ENCODE measurements around the gene CPTP.

CPTP gene

DNA sequence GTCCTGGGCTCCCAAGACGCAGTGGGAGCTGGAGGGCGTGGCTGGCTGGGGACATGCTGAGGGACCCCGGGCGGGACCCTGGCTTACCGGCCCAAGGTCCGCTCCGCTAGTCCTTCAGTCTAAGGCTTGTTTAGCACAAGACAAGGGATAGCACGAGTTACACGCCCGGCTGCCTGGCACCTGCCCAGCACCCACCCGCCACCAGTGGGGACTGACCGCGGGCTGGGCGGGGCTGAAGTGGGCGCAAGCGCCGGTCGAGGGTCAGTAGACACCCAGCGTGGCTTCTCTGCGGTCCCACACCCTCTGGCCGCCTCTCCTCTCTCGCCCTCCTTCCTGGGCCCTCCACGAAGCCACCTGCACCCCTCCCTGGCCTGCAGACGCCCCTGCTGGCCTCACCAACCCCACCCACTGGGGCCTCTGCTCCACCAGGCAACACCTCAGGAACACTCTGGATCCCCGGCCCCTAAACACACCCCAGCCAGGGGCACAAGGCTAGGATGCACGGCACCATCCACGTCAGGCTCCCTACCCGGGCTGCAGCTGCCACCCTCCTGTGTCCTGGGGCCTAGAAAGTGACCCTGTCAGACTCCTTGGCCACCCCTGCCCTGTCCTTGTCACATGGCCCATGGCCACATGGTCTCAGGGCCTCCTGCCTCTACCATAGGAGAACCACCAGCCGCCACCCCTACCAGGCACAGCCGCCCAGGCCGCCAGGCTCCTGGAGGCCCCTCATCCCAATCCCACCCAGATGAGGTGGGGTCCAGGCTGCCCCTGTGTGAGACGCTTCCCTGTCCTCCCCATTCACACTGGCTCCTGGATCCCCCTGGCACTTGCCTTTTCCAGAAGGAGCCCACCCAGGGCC, 12.6 kb downstream of the CPTP start:
- DNase-seq, result no peak

DNA sequence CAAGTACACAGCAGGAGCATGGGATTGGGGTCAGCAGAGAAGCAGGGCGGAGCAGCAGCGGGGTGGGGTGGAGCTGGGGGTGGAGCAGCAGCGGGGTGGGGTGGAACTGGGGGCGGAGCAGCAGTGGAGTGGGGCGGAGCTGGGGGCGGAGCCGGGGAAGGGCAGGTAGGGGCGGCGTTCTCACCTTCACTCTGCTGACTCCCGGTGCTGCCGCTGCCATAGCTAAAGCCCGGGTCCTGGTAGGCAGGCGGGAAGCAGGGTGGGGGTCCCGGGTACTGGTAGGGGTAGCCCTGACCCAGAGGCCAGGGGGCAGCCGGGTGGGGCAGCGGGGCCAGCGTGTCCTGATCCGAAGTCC, 13.2 kb downstream of the CPTP start:
- no peak for DNase-seq

DNA sequence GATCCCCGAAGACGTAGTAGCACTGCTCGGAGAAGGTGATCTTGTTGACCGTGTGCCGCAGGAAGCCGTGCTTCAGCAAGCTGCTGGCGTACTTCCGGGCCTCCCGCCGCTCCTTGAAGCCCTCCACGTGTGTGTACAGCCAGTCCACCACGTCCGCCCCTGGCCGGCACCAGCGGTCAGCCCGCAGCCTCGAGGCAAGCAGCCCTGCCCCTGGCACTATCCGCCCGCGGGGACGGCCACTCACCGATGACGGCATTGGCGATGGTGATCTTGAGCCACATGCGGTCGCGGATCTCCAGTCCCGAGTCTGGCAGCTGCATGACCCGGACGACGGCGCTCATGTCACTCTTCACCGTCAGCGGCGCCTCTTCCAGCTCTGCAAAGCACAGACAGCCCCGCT, 13.7 kb downstream of the CPTP start:
- no peak for DNase-seq

- DNase-seq, result no peak
Observed at GRCh38 chr1:1340185-1340584, 15.6 kb downstream of the CPTP start.

DNA sequence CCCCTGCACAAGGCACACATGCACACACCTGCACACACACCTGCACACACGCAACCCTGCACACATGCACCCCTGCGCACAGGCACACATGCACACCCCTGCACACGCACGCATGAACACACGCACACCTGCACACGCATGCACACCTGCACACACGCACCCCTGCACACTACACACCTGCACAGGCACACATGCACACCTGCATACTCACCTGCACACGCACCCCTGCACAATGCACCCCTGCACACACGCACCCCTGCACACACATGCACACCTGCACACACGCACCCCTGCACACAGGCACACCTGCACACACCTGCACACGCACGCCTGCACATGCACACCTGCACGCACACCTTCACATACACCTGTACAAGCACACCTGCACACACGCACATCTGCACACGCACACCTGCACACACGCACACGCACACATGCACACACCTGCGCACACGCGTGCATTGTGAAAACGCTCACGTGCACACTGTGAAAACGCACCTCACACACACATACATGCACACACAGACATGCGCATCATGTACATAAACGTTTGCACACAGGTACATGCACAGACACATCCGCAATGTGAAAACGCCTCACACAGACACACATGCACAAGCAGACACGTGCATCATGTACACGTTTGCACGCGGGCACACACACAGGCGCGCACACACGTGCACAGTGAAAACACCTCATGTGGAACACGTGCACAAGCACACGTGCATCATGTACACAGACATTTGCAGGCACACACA, 16.4 kb downstream of the CPTP start:
- no peak for DNase-seq

DNA sequence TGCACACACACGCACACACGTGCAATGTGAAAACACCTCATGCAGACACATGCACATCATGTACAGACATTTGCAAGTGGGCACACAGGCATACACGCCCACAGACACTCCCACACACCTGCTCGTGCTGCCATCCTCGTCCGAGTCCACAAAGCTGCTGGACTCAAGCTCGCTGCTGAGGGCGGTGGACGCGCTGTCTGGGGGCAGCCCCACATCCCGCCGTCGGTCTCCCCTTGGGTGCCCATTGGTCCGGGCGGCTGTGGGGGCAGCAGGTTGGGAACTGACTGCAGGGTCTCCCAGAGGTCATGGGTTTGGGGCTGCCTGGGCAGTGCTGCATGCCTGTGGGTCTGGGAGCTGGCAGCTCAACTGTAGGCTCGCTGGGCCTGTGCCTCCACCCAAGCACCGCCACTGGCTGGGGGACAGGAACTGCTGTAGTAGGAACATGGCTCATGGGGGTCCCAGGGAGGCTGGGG, 17.0 kb downstream of the CPTP start:
- no peak for DNase-seq

- no peak for DNase-seq
Observed at GRCh38 chr1:1342061-1342562, 17.5 kb downstream of the CPTP start.

DNA sequence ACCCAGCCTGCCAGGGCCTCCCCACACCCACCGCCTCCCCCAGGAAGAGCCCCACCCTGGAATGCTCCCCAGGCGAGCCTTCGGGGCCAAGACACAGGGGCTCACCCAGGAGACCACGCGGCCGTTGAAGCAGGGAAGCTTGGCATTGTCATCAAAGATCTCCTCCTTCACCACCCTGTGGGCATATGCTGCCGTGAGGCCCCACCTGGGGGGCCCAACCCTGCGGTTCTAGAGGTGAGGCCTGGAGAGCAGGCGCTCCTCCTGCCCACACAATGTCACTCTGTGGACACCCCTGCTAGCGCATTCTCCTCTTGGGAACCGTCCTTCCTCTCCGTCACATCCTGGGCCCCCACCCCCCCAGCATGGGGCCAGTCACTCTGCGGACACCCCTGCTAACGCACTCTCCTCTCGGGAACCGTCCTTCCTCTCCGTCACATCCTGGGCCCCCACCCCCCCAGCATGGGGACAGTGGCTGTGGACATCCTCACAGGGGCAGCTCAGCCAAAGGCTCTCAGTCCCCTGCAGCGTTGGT, 18.0 kb downstream of the CPTP start:
- no peak for DNase-seq

- no peak for DNase-seq
Observed at GRCh38 chr1:1343811-1344421, 19.3 kb downstream of the CPTP start.

DNA sequence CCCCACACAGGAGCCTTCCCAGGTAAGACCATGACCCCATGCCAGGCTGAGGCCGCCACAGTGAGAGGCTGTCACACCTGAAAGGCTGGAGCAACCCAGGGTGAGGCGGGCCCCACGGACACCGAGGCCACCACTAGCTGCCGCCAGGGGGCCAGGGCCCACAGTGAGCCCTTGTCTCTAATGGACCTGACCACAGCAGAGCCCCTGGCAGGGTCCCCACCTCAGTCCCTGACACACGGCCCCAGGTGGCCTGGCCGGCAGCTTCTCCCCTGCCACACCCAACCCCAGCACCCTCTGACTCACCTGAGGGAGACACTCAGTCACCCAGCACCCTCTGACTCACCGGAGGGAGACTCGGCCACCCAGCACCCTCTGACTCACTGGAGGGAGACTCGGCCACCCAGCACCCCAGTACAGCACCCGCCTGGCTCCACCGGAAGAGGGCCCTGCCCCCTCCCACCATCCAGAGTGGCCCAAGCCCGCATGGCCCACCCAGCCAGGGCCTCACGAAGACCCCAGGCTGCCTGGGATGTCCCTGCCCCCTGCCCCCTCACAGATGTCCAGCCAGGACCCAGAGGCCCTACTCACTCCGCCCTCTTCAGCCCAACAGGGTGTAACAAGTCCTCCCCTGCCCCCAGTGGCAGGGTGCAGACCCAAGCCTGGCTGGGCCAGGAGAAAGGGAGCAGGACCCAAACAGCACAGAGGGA, 20.2 kb downstream of the CPTP start:
- DNase-seq, result peak in 1 of 2 donors; percentile 51

- no peak for DNase-seq
Observed at GRCh38 chr1:1345384-1345783, 20.8 kb downstream of the CPTP start.

GRCh38 chr1:1345860-1346500, 21.4 kb downstream of the CPTP start:
- no peak for DNase-seq

DNA sequence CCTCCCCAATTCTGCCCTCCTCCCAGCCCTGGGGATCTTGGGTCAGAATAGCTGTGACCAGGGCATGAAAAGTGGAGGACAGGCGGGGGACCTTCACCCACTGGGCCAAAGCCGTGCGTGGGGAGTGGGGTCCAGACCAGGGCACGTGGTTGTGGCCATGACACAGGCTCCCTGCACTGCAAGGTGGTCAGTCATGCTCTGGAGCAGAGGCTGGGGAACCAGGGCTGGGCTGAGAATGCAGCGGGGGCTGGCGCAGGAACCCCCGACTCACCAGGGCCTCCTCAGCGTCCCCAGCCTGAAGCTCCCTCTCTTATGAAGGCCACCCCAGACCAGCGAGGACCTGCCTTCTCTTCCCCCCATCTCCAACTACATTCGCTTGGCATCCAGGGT, 21.9 kb downstream of the CPTP start:
- DNase-seq, result no peak

DNA sequence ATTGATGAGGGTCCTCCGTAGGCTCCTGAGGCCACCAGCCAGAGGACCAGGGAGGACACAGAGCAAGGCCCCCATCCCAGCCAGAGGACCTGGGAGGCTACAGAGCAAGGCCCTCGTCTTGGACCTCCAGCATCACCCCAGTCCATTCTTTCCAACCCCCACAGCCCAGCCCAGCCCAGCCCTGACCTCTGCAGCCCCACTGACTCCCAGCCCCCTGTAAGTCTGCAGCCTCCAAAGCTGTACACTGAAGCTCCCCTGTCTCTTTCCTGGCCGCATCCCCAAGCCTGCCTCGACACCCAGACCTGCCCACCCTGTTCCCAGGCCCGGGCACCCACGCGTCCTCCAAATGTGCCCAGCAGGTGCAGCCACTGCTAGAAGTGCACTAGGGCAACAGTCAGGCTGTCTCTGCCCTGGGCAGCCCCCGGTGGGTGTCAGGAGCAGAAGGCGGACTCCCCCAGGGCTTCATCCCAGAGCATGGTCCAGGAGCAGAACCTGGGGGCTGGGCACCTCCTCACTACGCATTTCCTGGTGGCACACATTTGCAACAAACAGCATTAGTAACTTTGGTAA, 22.5 kb downstream of the CPTP start:
- no peak for DNase-seq

DNA sequence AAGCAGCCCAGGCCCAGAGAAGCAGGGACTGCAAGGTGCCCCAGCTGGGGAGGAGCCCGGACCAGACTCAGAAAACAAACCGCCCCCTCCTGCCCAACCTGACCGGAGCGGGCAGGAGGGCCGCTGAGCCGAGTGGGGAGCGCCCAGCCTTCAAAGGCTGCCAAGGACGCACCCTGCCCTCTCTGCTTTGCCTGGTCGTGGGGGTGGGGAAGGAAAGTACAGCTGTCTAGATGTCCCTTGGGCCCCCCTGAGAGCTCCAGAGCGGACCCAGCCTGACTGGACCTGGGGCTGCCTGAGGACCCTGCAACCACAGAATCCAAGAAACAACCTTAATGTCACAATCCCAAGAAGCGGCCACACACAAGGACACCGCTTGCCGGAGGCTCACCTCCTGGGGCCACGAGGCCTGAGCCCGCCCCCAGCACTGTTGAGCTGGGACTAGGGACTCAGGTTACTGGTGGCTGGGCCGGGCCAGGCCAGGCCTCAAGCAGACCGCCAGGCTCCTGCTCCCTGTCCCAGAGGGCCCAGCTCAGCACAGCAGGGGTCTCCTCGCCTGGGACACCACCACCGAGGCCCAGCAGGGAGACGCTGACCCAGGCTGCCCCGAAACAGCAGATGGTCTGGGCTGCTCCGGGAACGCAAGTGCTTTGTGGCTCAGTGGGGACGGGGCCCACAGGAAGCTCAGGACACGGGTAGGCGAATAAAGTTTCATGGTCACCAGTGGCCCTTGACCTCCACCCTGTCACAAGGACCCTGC, 23.2 kb downstream of the CPTP start:
- no peak for DNase-seq

DNA sequence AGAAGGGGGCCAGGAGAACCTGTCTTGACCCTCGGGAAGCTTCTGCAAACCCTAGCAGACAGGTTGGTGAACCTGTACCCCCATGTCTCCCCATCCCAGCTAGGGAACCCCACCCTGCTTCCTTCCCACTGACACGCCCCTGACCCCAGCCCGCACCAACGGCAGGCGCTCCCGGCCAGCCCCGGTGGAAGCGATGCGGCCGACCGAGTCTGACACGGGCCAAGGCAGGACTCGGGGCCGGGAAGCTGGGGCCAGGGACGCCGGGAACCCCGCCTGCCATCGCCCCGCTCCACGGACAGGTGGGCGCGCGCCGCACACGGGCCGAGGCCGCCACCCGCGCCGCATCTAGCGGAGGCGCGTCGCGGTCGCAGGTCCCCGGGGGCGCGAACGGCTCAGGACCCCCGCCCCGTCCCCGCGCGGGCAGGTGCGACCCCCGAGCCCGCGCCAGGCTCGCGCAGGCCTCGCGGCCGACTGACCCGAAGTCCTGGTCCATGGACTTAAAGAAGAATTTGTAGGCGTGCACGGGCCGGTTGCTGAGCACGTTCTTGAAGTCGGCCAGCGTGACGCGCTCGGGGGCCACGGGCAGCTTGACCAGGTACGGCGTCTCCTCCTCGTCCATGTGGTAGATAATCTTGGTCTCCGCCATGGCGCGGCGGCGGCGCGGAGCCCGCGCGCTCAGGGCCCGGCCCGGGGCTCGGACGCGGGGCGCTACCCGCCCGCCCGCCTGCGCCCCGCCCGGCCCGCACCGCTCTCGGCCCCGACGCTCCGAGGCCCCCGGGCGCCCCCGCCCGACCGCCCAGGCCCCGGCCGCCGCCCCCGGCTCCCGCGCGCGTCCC, 24.0 kb downstream of the CPTP start:
- DNase-seq, result peak in 1 of 2 donors; percentile 52

DNA sequence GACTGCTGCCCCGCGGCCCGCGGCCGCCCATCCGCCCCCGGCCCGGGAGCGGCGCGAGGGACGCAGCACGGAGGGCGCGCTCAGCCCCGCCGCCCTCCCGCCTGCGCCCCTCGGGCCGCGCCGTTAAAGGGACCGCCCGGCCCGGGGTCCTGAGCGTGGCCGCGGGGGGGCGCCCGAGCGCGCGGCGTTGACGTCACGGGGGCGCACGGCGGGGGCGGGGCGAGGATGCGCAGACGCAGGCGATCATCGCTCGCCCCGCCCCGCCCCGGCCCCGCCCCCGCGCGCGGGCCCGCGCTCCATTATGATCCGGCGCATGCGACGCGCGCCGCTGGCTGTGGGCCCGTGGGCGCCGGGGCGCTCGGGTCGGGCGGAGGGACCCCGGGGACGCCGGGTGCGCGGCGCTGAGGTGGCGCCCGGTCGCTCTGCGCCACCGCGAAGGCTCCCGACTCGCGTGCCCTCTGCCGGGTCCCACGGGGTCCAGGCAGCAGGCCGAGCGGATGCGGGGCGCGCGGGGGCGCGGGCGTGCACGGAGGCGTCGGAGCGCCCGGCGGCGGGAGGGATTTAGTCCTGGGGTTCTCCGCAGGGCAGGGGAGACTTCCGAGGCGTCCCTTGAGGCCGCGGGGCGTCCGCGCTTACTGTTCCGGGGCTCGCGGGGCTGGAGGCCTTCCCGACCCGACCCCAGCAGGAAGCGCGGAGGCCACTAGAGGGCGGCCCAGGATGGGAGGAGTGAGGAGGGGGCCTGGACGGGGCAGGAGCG, 24.8 kb downstream of the CPTP start, which contains the start of gene DVL1:
Gene DVL1, minus strand, starts transcription at position 163 of the 757 bp plus-strand sequence. CDS start 353 bp downstream, outside the sequence.
- DNase-seq, result peak in 1 of 2 donors; percentile 56

DNA sequence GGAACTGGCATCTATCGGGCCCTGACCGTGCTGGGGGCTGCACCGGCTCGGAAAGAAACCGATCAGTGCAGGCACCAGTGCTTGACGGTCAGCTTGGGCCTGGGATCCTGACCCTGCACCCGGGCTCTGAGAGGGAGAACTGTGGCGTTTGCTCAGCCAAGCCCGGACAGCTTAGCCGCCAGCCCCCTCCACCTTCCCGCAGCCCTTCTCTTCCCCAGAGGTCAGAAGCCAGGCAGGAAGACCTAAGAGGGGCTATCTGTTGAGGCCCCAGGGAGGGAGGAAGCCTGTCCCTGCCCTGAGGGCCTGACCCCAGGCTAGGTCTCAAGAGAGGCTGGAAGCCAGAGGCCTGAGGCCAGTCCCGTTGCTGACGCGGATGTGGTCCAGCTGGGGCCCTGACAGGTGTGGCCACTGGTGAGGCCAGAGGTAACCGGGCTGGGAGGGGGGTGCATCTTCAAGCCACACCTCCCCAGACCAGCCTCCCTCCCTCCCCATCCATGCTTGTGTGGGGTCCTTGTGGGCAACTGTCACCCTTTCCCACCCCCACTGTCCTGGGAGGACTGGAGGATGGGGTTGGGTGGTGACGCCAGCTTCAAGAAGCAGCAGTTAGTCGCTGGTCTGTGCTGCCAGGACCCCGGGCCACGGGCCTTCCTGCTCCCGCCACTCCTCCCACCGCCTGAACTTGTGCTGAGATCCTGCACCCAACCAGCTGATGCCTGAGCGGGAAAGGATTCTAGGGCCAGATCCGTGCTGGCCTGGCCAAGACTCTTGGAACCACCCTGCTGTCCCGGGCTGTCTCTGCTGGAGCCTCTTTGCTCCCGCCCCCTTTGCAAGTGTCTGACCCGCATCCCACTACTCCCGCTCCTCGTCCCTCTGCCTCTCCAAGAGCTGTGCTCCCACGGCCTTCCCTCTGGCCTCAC, 27.2 kb downstream of the CPTP start:
- DNase-seq, result no peak

Data from bone marrow (tissue), 2 donors.